ENCODE results near the gene TMEM242. TPM values are rescaled to one million over a fixed set of nuclear protein-coding genes. Genes with fewer than 3 reads are reported as not detected.
A peak's percentile ranks its signal among the peaks of the same experiment; 100 is the strongest.
"Not testable (repeated sequence)": the region's sequence is repeated elsewhere in the genome, so short reads cannot be mapped to it uniquely, and the experiment has no call there.

Gene TMEM242
- total RNA-seq, 4 donors from 2014 or later = 3.9 to 7.7 (median 6.3) TPM

- no peak for ATAC-seq
- no peak for DNase-seq
- in situ Hi-C loops (cut with MboI; ENCODE audit: low sequenced_read_pairs in 4 of 4) (no loop called here), intact Hi-C loops (cut with DNase I; ENCODE audit: low total_unique reads) (no loop called here)
- Histone ChIP-seq H3K27ac (no peak overlapping the region), H3K4me3 (no peak overlapping the region), H3K36me3 (no peaks in the 10 kb centered on the region), H3K27me3 (no peaks in the 10 kb centered on the region), H3K9me3 (no peaks in the 10 kb centered on the region), H3K4me1 (no peaks in the 10 kb centered on the region)
- no peak for TF ChIP-seq POLR2A (IDR thresholded peaks at IDR 0.05)
- TF ChIP-seq, protein P1, sequence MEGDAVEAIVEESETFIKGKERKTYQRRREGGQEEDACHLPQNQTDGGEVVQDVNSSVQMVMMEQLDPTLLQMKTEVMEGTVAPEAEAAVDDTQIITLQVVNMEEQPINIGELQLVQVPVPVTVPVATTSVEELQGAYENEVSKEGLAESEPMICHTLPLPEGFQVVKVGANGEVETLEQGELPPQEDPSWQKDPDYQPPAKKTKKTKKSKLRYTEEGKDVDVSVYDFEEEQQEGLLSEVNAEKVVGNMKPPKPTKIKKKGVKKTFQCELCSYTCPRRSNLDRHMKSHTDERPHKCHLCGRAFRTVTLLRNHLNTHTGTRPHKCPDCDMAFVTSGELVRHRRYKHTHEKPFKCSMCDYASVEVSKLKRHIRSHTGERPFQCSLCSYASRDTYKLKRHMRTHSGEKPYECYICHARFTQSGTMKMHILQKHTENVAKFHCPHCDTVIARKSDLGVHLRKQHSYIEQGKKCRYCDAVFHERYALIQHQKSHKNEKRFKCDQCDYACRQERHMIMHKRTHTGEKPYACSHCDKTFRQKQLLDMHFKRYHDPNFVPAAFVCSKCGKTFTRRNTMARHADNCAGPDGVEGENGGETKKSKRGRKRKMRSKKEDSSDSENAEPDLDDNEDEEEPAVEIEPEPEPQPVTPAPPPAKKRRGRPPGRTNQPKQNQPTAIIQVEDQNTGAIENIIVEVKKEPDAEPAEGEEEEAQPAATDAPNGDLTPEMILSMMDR (IDR thresholded peaks at IDR 0.05 in 4 of 5, conservative IDR thresholded peaks at IDR 0.05 in 1 of 5) = no peak
Measured at GRCh38 chr6:157343732-157344131, 20.4 kb upstream of the TMEM242 start.

GRCh38 chr6:157339432-157339831, 16.1 kb upstream of the TMEM242 start:
- in situ Hi-C loops (cut with MboI; ENCODE audit: low sequenced_read_pairs in 4 of 4) = no loop called here
- intact Hi-C loops (cut with DNase I; ENCODE audit: low total_unique reads) = no loop called here

DNA sequence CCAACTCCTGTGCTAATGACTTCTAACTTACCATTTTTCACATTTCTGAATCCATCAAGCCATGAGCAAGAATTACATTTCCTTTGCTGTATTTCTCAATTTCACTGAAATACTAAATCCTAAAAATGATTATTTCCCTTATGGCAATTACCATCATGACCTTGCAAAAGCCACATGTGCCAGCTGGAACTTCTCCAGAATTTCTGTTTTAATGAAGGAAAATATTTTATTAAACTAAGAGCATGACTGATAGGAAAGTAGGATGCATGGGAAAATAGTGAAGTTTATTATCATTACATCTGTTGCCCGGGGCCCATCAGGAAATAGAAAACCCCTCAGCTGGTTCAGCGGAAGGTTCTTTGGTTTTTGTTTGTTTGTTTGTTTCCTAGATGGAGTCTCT, 14.4 kb upstream of the TMEM242 start:
- in situ Hi-C loops (cut with MboI; ENCODE audit: low sequenced_read_pairs in 4 of 4) (no loop called here), intact Hi-C loops (cut with DNase I; ENCODE audit: low total_unique reads) (no loop called here)
- ATAC-seq = no peak

More at GRCh38 chr6:157339432-157339831, 16.1 kb upstream of the TMEM242 start:
- no peaks in the 10 kb centered on the region for H3K36me3 ChIP-seq
- TF ChIP-seq, protein P1 (IDR thresholded peaks at IDR 0.05 in 4 of 5, conservative IDR thresholded peaks at IDR 0.05 in 1 of 5) = no peak
- no peak for TF ChIP-seq POLR2A (IDR thresholded peaks at IDR 0.05)
- no peak overlapping the region for H3K4me3 ChIP-seq
- H3K27me3 ChIP-seq = no peaks in the 10 kb centered on the region
- no peaks in the 10 kb centered on the region for H3K4me1 ChIP-seq
- no peak for ATAC-seq
- H3K9me3 ChIP-seq = no peaks in the 10 kb centered on the region
- no peak overlapping the region for H3K27ac ChIP-seq
- no peak for DNase-seq

DNA sequence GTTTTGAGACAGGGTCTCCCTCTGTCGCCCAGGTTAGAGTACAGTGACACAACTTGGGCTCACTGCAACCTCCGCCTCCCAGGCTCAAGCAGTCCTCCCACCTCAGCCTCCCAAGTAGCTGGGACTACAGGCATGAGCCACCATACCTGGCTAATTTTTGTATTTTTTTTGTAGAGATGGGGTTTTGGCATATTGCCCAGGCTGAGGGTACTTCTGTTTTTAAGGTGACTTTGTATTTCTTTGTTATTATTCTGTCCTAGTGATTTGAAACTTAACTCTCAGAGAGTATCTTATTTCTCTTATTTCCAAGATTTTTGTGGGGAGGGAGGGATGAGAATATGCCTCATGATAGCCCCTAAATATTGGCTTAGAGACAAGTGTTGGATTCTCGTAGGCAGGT, 14.0 kb upstream of the TMEM242 start:
- H3K4me1 ChIP-seq; H3K4me3 ChIP-seq; in situ Hi-C loops (cut with MboI; ENCODE audit: low sequenced_read_pairs in 4 of 4); ATAC-seq; DNase-seq; intact Hi-C loops (cut with DNase I; ENCODE audit: low total_unique reads); H3K36me3 ChIP-seq; H3K27me3 ChIP-seq; H3K27ac ChIP-seq; H3K9me3 ChIP-seq: not testable (repeated sequence)

More for the DNA sequence above, 14.4 kb upstream of the TMEM242 start:
- Histone ChIP-seq H3K27me3 (no peaks in the 10 kb centered on the region), H3K36me3 (no peaks in the 10 kb centered on the region), H3K4me3 (no peak overlapping the region), H3K27ac (no peak overlapping the region), H3K9me3 (no peaks in the 10 kb centered on the region), H3K4me1 (no peaks in the 10 kb centered on the region)
- no peak for DNase-seq
- no peak for TF ChIP-seq POLR2A (IDR thresholded peaks at IDR 0.05)
- TF ChIP-seq, protein P1 (IDR thresholded peaks at IDR 0.05 in 4 of 5, conservative IDR thresholded peaks at IDR 0.05 in 1 of 5) = no peak

DNA sequence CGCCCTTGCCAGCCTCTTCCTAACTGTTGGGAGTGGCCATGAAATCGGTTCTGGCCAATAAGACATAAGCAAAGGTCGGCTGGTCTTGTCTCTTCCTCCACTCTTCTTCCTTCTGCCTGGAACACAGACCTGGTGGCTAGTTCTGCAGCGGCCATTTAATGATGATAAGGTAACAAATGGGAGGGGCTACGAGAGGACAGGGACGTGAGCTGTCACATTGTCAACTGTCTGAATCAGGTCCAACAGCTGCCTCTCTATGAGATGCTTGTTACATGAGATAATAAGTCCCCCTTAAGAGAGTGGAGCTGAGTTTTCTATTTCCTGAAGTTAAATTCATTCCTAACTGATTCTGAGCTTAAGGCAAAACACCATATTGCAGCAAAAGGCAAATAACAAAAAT, 12.5 kb upstream of the TMEM242 start:
- no peaks in the 10 kb centered on the region for H3K36me3 ChIP-seq
- intact Hi-C loops (cut with DNase I; ENCODE audit: low total_unique reads) = no loop called here
- no peak overlapping the region for H3K4me3 ChIP-seq
- ATAC-seq = peak in 1 of 2 donors; percentile 41
- in situ Hi-C loops (cut with MboI; ENCODE audit: low sequenced_read_pairs in 4 of 4) = no loop called here
- H3K4me1 ChIP-seq = no peaks in the 10 kb centered on the region
- no peak for DNase-seq
- no peak for TF ChIP-seq POLR2A (IDR thresholded peaks at IDR 0.05)
- TF ChIP-seq, protein P1 (IDR thresholded peaks at IDR 0.05 in 4 of 5, conservative IDR thresholded peaks at IDR 0.05 in 1 of 5) = no peak
- H3K9me3 ChIP-seq = no peaks in the 10 kb centered on the region
- no peak overlapping the region for H3K27ac ChIP-seq
- no peaks in the 10 kb centered on the region for H3K27me3 ChIP-seq
